ENCODE measurements around the gene PPP3CB. TPM values are rescaled to one million over a fixed set of nuclear protein-coding genes. Genes with fewer than 3 reads are reported as not detected.

The PPP3CB gene
- total RNA-seq, 1 donor from 2014 or later = 29.2 TPM

- Histone ChIP-seq H2AFZ (ENCODE audit: low read depth, low read length) (no peak overlapping the region), H3K27ac (ENCODE audit: low read depth, low read length) (no peak overlapping the region), H3K36me3 (ENCODE audit: insufficient read depth, low read length) (peaks cover 47% of the 10 kb centered on the region), H3K4me3 (ENCODE audit: insufficient read depth, low read depth, low read length) (no peak overlapping the region), H3K4me2 (ENCODE audit: low read length) (no peak overlapping the region), H4K20me1 (ENCODE audit: insufficient read depth, low read length) (no peaks in the 10 kb centered on the region), H3K27me3 (ENCODE audit: insufficient read depth, low read length) (no peaks in the 10 kb centered on the region), H3K9me3 (ENCODE audit: insufficient read depth, low read depth, low read length) (no peaks in the 10 kb centered on the region), H3K9ac (ENCODE audit: low read length) (no peak overlapping the region), H3K79me2 (ENCODE audit: insufficient read depth, low read length) (no peaks in the 10 kb centered on the region), H3K4me1 (ENCODE audit: insufficient read depth, low read length) (no peaks in the 10 kb centered on the region)
- Mint-ChIP-seq H3K4me3 (ENCODE audit: unreplicated experiment) (no peak overlapping the region), H3K36me3 (ENCODE audit: low read depth, unreplicated experiment) (peaks cover 17% of the 10 kb centered on the region), H3K9me3 (ENCODE audit: unreplicated experiment) (no peaks in the 10 kb centered on the region), H3K27ac (ENCODE audit: unreplicated experiment) (no peak overlapping the region), H3K4me1 (ENCODE audit: low read depth, unreplicated experiment) (peaks cover 6% of the 10 kb centered on the region), H3K27me3 (ENCODE audit: low read depth, unreplicated experiment) (no peaks in the 10 kb centered on the region)
- TF ChIP-seq EZH2 (IDR thresholded peaks at IDR 0.05; ENCODE audit: insufficient read depth, low read length) (no peak), CTCF (IDR thresholded peaks at IDR 0.05; ENCODE audit: insufficient read depth, low read depth, low read length) (no peak)
- DNase-seq (ENCODE audit: low read depth) = no peak
- no peak for FAIRE-seq
These were observed 28.6 kb downstream of the PPP3CB start for GRCh38 chr10:73467206-73467605.

- Histone ChIP-seq H3K4me1 (ENCODE audit: insufficient read depth, low read length) (no peaks in the 10 kb centered on the region), H3K4me3 (ENCODE audit: insufficient read depth, low read depth, low read length) (no peak overlapping the region), H3K4me2 (ENCODE audit: low read length) (no peak overlapping the region), H2AFZ (ENCODE audit: low read depth, low read length) (no peak overlapping the region), H3K79me2 (ENCODE audit: insufficient read depth, low read length) (no peaks in the 10 kb centered on the region), H3K27me3 (ENCODE audit: insufficient read depth, low read length) (no peaks in the 10 kb centered on the region), H3K36me3 (ENCODE audit: insufficient read depth, low read length) (peaks cover 39% of the 10 kb centered on the region), H4K20me1 (ENCODE audit: insufficient read depth, low read length) (no peaks in the 10 kb centered on the region), H3K9ac (ENCODE audit: low read length) (no peak overlapping the region), H3K9me3 (ENCODE audit: insufficient read depth, low read depth, low read length) (no peaks in the 10 kb centered on the region), H3K27ac (ENCODE audit: low read depth, low read length) (no peak overlapping the region)
- H3K27me3 Mint-ChIP-seq (ENCODE audit: low read depth, unreplicated experiment) = no peaks in the 10 kb centered on the region
- H3K4me1 Mint-ChIP-seq (ENCODE audit: low read depth, unreplicated experiment) = peaks cover 6% of the 10 kb centered on the region
- FAIRE-seq = no peak
- TF ChIP-seq EZH2 (IDR thresholded peaks at IDR 0.05; ENCODE audit: insufficient read depth, low read length) (no peak), CTCF (IDR thresholded peaks at IDR 0.05; ENCODE audit: insufficient read depth, low read depth, low read length) (no peak)
- H3K36me3 Mint-ChIP-seq (ENCODE audit: low read depth, unreplicated experiment) = peaks cover 22% of the 10 kb centered on the region
- H3K4me3 Mint-ChIP-seq (ENCODE audit: unreplicated experiment) = no peak overlapping the region
- H3K27ac Mint-ChIP-seq (ENCODE audit: unreplicated experiment) = no peak overlapping the region
- no peak for DNase-seq (ENCODE audit: low read depth)
- no peaks in the 10 kb centered on the region for H3K9me3 Mint-ChIP-seq (ENCODE audit: unreplicated experiment)
These were observed 29.7 kb downstream of the PPP3CB start for GRCh38 chr10:73465978-73466726.

- Histone ChIP-seq H3K36me3 (ENCODE audit: insufficient read depth, low read length) (peaks cover 14% of the 10 kb centered on the region), H2AFZ (ENCODE audit: low read depth, low read length) (no peak overlapping the region), H3K9me3 (ENCODE audit: insufficient read depth, low read depth, low read length) (no peaks in the 10 kb centered on the region), H3K27me3 (ENCODE audit: insufficient read depth, low read length) (no peaks in the 10 kb centered on the region), H3K4me3 (ENCODE audit: insufficient read depth, low read depth, low read length) (no peak overlapping the region), H4K20me1 (ENCODE audit: insufficient read depth, low read length) (peaks cover 3% of the 10 kb centered on the region), H3K4me1 (ENCODE audit: insufficient read depth, low read length) (no peaks in the 10 kb centered on the region), H3K9ac (ENCODE audit: low read length) (no peak overlapping the region), H3K79me2 (ENCODE audit: insufficient read depth, low read length) (no peaks in the 10 kb centered on the region), H3K4me2 (ENCODE audit: low read length) (no peak overlapping the region), H3K27ac (ENCODE audit: low read depth, low read length) (no peak overlapping the region)
- no peak for FAIRE-seq
- no peak overlapping the region for H3K4me3 Mint-ChIP-seq (ENCODE audit: unreplicated experiment)
- H3K27me3 Mint-ChIP-seq (ENCODE audit: low read depth, unreplicated experiment) = no peaks in the 10 kb centered on the region
- DNase-seq (ENCODE audit: low read depth) = no peak
- H3K4me1 Mint-ChIP-seq (ENCODE audit: low read depth, unreplicated experiment) = no peaks in the 10 kb centered on the region
- no peak overlapping the region for H3K27ac Mint-ChIP-seq (ENCODE audit: unreplicated experiment)
- H3K36me3 Mint-ChIP-seq (ENCODE audit: low read depth, unreplicated experiment) = peaks cover 16% of the 10 kb centered on the region
- H3K9me3 Mint-ChIP-seq (ENCODE audit: unreplicated experiment) = no peaks in the 10 kb centered on the region
- no peak for TF ChIP-seq CTCF (IDR thresholded peaks at IDR 0.05; ENCODE audit: insufficient read depth, low read depth, low read length)
These were observed 34.9 kb downstream of the PPP3CB start for GRCh38 chr10:73460897-73461296.
